ENCODE measurements around the gene INPP5B. TPM values are rescaled to one million over a fixed set of nuclear protein-coding genes. Genes with fewer than 3 reads are reported as not detected.

INPP5B gene
- total and polyA plus RNA-seq, 9 of the 15 experiments (the other 6 are each of a cell fraction or from before 2014, with no cell fraction given), result 14.1 to 28.7 (median 20.9) TPM

GRCh38 chr1:37931361-37932158, 15.3 kb downstream of the INPP5B start (continued):
- TF ChIP-seq, protein P1, sequence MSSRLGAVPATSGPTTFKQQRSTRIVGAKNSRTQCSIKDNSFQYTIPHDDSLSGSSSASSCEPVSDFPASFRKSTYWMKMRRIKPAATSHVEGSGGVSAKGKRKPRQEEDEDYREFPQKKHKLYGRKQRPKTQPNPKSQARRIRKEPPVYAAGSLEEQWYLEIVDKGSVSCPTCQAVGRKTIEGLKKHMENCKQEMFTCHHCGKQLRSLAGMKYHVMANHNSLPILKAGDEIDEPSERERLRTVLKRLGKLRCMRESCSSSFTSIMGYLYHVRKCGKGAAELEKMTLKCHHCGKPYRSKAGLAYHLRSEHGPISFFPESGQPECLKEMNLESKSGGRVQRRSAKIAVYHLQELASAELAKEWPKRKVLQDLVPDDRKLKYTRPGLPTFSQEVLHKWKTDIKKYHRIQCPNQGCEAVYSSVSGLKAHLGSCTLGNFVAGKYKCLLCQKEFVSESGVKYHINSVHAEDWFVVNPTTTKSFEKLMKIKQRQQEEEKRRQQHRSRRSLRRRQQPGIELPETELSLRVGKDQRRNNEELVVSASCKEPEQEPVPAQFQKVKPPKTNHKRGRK (tag; IDR thresholded peaks at IDR 0.05), result no peak
- no peak; the same call in 1 of the 2 replicates for TF ChIP-seq ZC3H11A (IDR thresholded peaks at IDR 0.05; ENCODE audit: low read depth, low read length)
- TF ChIP-seq, protein P2, sequence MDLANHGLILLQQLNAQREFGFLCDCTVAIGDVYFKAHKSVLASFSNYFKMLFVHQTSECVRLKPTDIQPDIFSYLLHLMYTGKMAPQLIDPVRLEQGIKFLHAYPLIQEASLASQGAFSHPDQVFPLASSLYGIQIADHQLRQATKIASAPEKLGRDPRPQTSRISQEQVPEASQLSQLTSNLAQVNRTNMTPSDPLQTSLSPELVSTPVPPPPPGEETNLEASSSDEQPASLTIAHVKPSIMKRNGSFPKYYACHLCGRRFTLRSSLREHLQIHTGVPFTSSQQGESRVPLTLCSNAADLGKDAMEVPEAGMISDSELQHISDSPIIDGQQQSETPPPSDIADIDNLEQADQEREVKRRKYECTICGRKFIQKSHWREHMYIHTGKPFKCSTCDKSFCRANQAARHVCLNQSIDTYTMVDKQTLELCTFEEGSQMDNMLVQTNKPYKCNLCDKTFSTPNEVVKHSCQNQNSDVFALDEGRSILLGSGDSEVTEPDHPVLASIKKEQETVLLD (IDR thresholded peaks at IDR 0.05), result 0 out of 2 replicates have a peak, but pooled peaks have one; percentile 50
- TF ChIP-seq RFX1 (IDR thresholded peaks at IDR 0.05), result peak; percentile 69
- peak; percentile 75; the same call in 1 of the 2 replicates for TF ChIP-seq MTA3 (IDR thresholded peaks at IDR 0.05; ENCODE audit: borderline replicate concordance)
- peak; percentile 23 for TF ChIP-seq FIP1L1 (IDR thresholded peaks at IDR 0.05; ENCODE audit: low read depth, low read length, poor library complexity, severe bottlenecking)
- no peak for TF ChIP-seq ZNF436 (CRISPR knock-in tag; IDR thresholded peaks at IDR 0.05)
- TF ChIP-seq RBM22 (IDR thresholded peaks at IDR 0.05; ENCODE audit: low read depth, low read length, poor library complexity, severe bottlenecking), result no peak
- TF ChIP-seq RERE (CRISPR knock-in tag; IDR thresholded peaks at IDR 0.05; ENCODE audit: borderline replicate concordance), result no peak
- TF ChIP-seq PML (IDR thresholded peaks at IDR 0.05; ENCODE audit: low read length), result no peak
- peak; percentile 87 for TF ChIP-seq POLR2G (IDR thresholded peaks at IDR 0.05; ENCODE audit: low read depth, low read length)
- no peak for TF ChIP-seq NCOA1 (IDR thresholded peaks at IDR 0.05; ENCODE audit: low read depth)
- no peak; the same call in 1 of the 2 replicates for TF ChIP-seq PTBP1 (IDR thresholded peaks at IDR 0.05; ENCODE audit: low read depth, low read length)
- TF ChIP-seq POLR2B (IDR thresholded peaks at IDR 0.05; ENCODE audit: low read depth, partially characterized antibody), result peak; percentile 17
- TF ChIP-seq, protein P3, sequence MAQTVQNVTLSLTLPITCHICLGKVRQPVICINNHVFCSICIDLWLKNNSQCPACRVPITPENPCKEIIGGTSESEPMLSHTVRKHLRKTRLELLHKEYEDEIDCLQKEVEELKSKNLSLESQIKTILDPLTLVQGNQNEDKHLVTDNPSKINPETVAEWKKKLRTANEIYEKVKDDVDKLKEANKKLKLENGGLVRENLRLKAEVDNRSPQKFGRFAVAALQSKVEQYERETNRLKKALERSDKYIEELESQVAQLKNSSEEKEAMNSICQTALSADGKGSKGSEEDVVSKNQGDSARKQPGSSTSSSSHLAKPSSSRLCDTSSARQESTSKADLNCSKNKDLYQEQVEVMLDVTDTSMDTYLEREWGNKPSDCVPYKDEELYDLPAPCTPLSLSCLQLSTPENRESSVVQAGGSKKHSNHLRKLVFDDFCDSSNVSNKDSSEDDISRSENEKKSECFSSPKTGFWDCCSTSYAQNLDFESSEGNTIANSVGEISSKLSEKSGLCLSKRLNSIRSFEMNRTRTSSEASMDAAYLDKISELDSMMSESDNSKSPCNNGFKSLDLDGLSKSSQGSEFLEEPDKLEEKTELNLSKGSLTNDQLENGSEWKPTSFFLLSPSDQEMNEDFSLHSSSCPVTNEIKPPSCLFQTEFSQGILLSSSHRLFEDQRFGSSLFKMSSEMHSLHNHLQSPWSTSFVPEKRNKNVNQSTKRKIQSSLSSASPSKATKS (CRISPR knock-in tag; IDR thresholded peaks at IDR 0.05), result no peak
- 0 out of 4 replicates have a peak, but pooled peaks of 1 of the 2 experiments have one; percentile 32 for TF ChIP-seq FOXA3 (CRISPR knock-in tag; conservative IDR thresholded peaks at IDR 0.05 in 1 of 2, IDR thresholded peaks at IDR 0.05 in 1 of 2)

All from K562 (cell line).